ENCODE measurements around the gene ASPN.

Gene ASPN

GRCh38 chr9:92432350-92432749, 50.0 kb downstream of the ASPN start:
- Histone ChIP-seq H3K4me1 (ENCODE audit: control insufficient read depth in 2 of 2, insufficient read depth in 1 of 2, low read depth in 1 of 2, low read length in 2 of 2) (no peaks in the 10 kb centered on the region), H2BK5ac (ENCODE audit: low read length) (no peak overlapping the region), H2AK5ac (ENCODE audit: low read depth, low read length) (no peak overlapping the region), H3K9ac (ENCODE audit: low read depth, low read length, poor library complexity) (no peak overlapping the region), H2AFZ (ENCODE audit: low read length) (no peak overlapping the region), H3K4me2 (ENCODE audit: insufficient read depth, low read length, poor library complexity, severe bottlenecking) (no peak overlapping the region), H2BK12ac (ENCODE audit: low read length) (no peak overlapping the region), H4K91ac (ENCODE audit: low read depth, low read length, poor library complexity) (no peak overlapping the region), H3K79me1 (ENCODE audit: low read depth, low read length) (no peaks in the 10 kb centered on the region), H3K9me3 (replicated peaks in 1 of 2; ENCODE audit: control insufficient read depth in 2 of 2, insufficient read depth in 1 of 2, low read depth in 1 of 2, low read length in 2 of 2) (no peaks in the 10 kb centered on the region), H3K36me3 (replicated peaks in 1 of 2; ENCODE audit: control insufficient read depth in 2 of 2, insufficient read depth in 2 of 2, low read length in 2 of 2) (no peaks in the 10 kb centered on the region), H3K4me3 (ENCODE audit: low read length in 2 of 2) (no peak overlapping the region), H2BK15ac (ENCODE audit: low read length) (no peak overlapping the region), H4K8ac (ENCODE audit: low read depth, low read length) (no peak overlapping the region), H3K14ac (ENCODE audit: low read length) (no peak overlapping the region), H3K18ac (ENCODE audit: low read length) (no peak overlapping the region), H3K4ac (ENCODE audit: low read length) (no peak overlapping the region), H3K23ac (ENCODE audit: low read depth, low read length, poor library complexity) (no peak overlapping the region), H2BK120ac (ENCODE audit: low read depth, low read length) (no peak overlapping the region), H3K27ac (replicated peaks; ENCODE audit: low read length) (no peak overlapping the region), H3K27me3 (ENCODE audit: control insufficient read depth in 3 of 3, insufficient read depth in 3 of 3, low read depth in 1 of 3, low read length in 3 of 3) (no peaks in the 10 kb centered on the region)
- DNase-seq (ENCODE audit: low spot score): no peak
- 100% methylated on average over 1 of the region's 5 CpGs; no CpG with 5 or more reads in 1 of the 2 donors for WGBS, 2 donors (ENCODE audit: extremely low coverage in 2 of 2, insufficient read length in 2 of 2, insufficient replicate concordance in 1 of 2)

GRCh38 chr9:92429836-92430235, 52.5 kb downstream of the ASPN start:
- no peak overlapping the region for H3K4me3 ChIP-seq (ENCODE audit: low read length in 2 of 2)
- H2BK12ac ChIP-seq (ENCODE audit: low read length): no peak overlapping the region
- no peak overlapping the region for H3K23ac ChIP-seq (ENCODE audit: low read depth, low read length, poor library complexity)
- no peak overlapping the region for H4K91ac ChIP-seq (ENCODE audit: low read depth, low read length, poor library complexity)
- no peak overlapping the region for H2AK5ac ChIP-seq (ENCODE audit: low read depth, low read length)
- DNase-seq (ENCODE audit: low spot score): no peak
- no peak overlapping the region for H3K4me2 ChIP-seq (ENCODE audit: insufficient read depth, low read length, poor library complexity, severe bottlenecking)
- H3K9ac ChIP-seq (ENCODE audit: low read depth, low read length, poor library complexity): no peak overlapping the region
- H3K27me3 ChIP-seq (ENCODE audit: control insufficient read depth in 3 of 3, insufficient read depth in 3 of 3, low read depth in 1 of 3, low read length in 3 of 3): no peaks in the 10 kb centered on the region
- H3K4ac ChIP-seq (ENCODE audit: low read length): no peak overlapping the region
- H3K14ac ChIP-seq (ENCODE audit: low read length): no peak overlapping the region
- no peak overlapping the region for H3K18ac ChIP-seq (ENCODE audit: low read length)
- H3K27ac ChIP-seq (replicated peaks; ENCODE audit: low read length): no peak overlapping the region
- no peaks in the 10 kb centered on the region for H3K36me3 ChIP-seq (replicated peaks in 1 of 2; ENCODE audit: control insufficient read depth in 2 of 2, insufficient read depth in 2 of 2, low read length in 2 of 2)
- H4K8ac ChIP-seq (ENCODE audit: low read depth, low read length): no peak overlapping the region
- H2BK5ac ChIP-seq (ENCODE audit: low read length): no peak overlapping the region
- no CpG with 5 or more reads among the region's 2 CpGs for WGBS, 2 donors (ENCODE audit: extremely low coverage in 2 of 2, insufficient read length in 2 of 2, insufficient replicate concordance in 1 of 2)
- H2BK120ac ChIP-seq (ENCODE audit: low read depth, low read length): no peak overlapping the region
- H2BK15ac ChIP-seq (ENCODE audit: low read length): no peak overlapping the region
- no peaks in the 10 kb centered on the region for H3K4me1 ChIP-seq (ENCODE audit: control insufficient read depth in 2 of 2, insufficient read depth in 1 of 2, low read depth in 1 of 2, low read length in 2 of 2)
- no peaks in the 10 kb centered on the region for H3K9me3 ChIP-seq (replicated peaks in 1 of 2; ENCODE audit: control insufficient read depth in 2 of 2, insufficient read depth in 1 of 2, low read depth in 1 of 2, low read length in 2 of 2)
- no peaks in the 10 kb centered on the region for H3K79me1 ChIP-seq (ENCODE audit: low read depth, low read length)
- no peak overlapping the region for H2AFZ ChIP-seq (ENCODE audit: low read length)

GRCh38 chr9:92426501-92427145, 55.7 kb downstream of the ASPN start:
- H2BK5ac ChIP-seq (ENCODE audit: low read length): no peak overlapping the region
- no peak overlapping the region for H3K4me3 ChIP-seq (ENCODE audit: low read length in 2 of 2)
- H3K4me1 ChIP-seq (ENCODE audit: control insufficient read depth in 2 of 2, insufficient read depth in 1 of 2, low read depth in 1 of 2, low read length in 2 of 2): no peaks in the 10 kb centered on the region
- H3K23ac ChIP-seq (ENCODE audit: low read depth, low read length, poor library complexity): no peak overlapping the region
- no peak overlapping the region for H2AFZ ChIP-seq (ENCODE audit: low read length)
- H3K9ac ChIP-seq (ENCODE audit: low read depth, low read length, poor library complexity): no peak overlapping the region
- H2AK5ac ChIP-seq (ENCODE audit: low read depth, low read length): no peak overlapping the region
- no peak overlapping the region for H3K27ac ChIP-seq (replicated peaks; ENCODE audit: low read length)
- DNase-seq (ENCODE audit: low spot score): no peak
- H4K91ac ChIP-seq (ENCODE audit: low read depth, low read length, poor library complexity): no peak overlapping the region
- no peak overlapping the region for H2BK120ac ChIP-seq (ENCODE audit: low read depth, low read length)
- no CpG with 5 or more reads among the region's 5 CpGs for WGBS, 2 donors (ENCODE audit: extremely low coverage in 2 of 2, insufficient read length in 2 of 2, insufficient replicate concordance in 1 of 2)
- no peak overlapping the region for H4K8ac ChIP-seq (ENCODE audit: low read depth, low read length)
- H3K18ac ChIP-seq (ENCODE audit: low read length): no peak overlapping the region
- H3K79me1 ChIP-seq (ENCODE audit: low read depth, low read length): no peaks in the 10 kb centered on the region
- no peak overlapping the region for H3K14ac ChIP-seq (ENCODE audit: low read length)
- H3K4ac ChIP-seq (ENCODE audit: low read length): no peak overlapping the region
- no peaks in the 10 kb centered on the region for H3K9me3 ChIP-seq (replicated peaks in 1 of 2; ENCODE audit: control insufficient read depth in 2 of 2, insufficient read depth in 1 of 2, low read depth in 1 of 2, low read length in 2 of 2)
- no peaks in the 10 kb centered on the region for H3K36me3 ChIP-seq (replicated peaks in 1 of 2; ENCODE audit: control insufficient read depth in 2 of 2, insufficient read depth in 2 of 2, low read length in 2 of 2)
- H3K27me3 ChIP-seq (ENCODE audit: control insufficient read depth in 3 of 3, insufficient read depth in 3 of 3, low read depth in 1 of 3, low read length in 3 of 3): no peaks in the 10 kb centered on the region
- no peak overlapping the region for H2BK15ac ChIP-seq (ENCODE audit: low read length)
- no peak overlapping the region for H2BK12ac ChIP-seq (ENCODE audit: low read length)
- H3K4me2 ChIP-seq (ENCODE audit: insufficient read depth, low read length, poor library complexity, severe bottlenecking): no peak overlapping the region

- Histone ChIP-seq H2AFZ (ENCODE audit: low read length) (no peak overlapping the region), H3K36me3 (replicated peaks in 1 of 2; ENCODE audit: control insufficient read depth in 2 of 2, insufficient read depth in 2 of 2, low read length in 2 of 2) (no peaks in the 10 kb centered on the region), H2AK5ac (ENCODE audit: low read depth, low read length) (no peak overlapping the region), H3K18ac (ENCODE audit: low read length) (no peak overlapping the region), H2BK15ac (ENCODE audit: low read length) (no peak overlapping the region), H2BK12ac (ENCODE audit: low read length) (no peak overlapping the region), H3K4me2 (ENCODE audit: insufficient read depth, low read length, poor library complexity, severe bottlenecking) (no peak overlapping the region), H3K23ac (ENCODE audit: low read depth, low read length, poor library complexity) (no peak overlapping the region), H3K79me1 (ENCODE audit: low read depth, low read length) (no peaks in the 10 kb centered on the region), H3K9ac (ENCODE audit: low read depth, low read length, poor library complexity) (no peak overlapping the region), H2BK120ac (ENCODE audit: low read depth, low read length) (no peak overlapping the region), H3K4ac (ENCODE audit: low read length) (no peak overlapping the region), H3K27me3 (ENCODE audit: control insufficient read depth in 3 of 3, insufficient read depth in 3 of 3, low read depth in 1 of 3, low read length in 3 of 3) (no peaks in the 10 kb centered on the region), H3K4me3 (ENCODE audit: low read length in 2 of 2) (no peak overlapping the region), H3K4me1 (ENCODE audit: control insufficient read depth in 2 of 2, insufficient read depth in 1 of 2, low read depth in 1 of 2, low read length in 2 of 2) (no peaks in the 10 kb centered on the region), H3K9me3 (replicated peaks in 1 of 2; ENCODE audit: control insufficient read depth in 2 of 2, insufficient read depth in 1 of 2, low read depth in 1 of 2, low read length in 2 of 2) (no peaks in the 10 kb centered on the region), H4K91ac (ENCODE audit: low read depth, low read length, poor library complexity) (no peak overlapping the region), H3K27ac (replicated peaks; ENCODE audit: low read length) (no peak overlapping the region), H4K8ac (ENCODE audit: low read depth, low read length) (no peak overlapping the region), H2BK5ac (ENCODE audit: low read length) (no peak overlapping the region), H3K14ac (ENCODE audit: low read length) (no peak overlapping the region)
- no peak for DNase-seq (ENCODE audit: low spot score)
- no CpG with 5 or more reads among the region's 2 CpGs for WGBS, 2 donors (ENCODE audit: extremely low coverage in 2 of 2, insufficient read length in 2 of 2, insufficient replicate concordance in 1 of 2)
Observed at GRCh38 chr9:92425474-92425873, 56.8 kb downstream of the ASPN start.
